GM19240 (cell line): ENCODE measurements around the gene TMEM143.
A peak's percentile ranks its signal among the peaks of the same experiment; 100 is the strongest.
"Not testable (repeated sequence)": the region's sequence is repeated elsewhere in the genome, so short reads cannot be mapped to it uniquely, and the experiment has no call there.

Source experiments
- DNase-seq: peaks from one replicate; pipeline ENCODE4 v3.0.0; 2011; ENCODE audit warnings: low spot score; ENCODE audit not compliant: insufficient read length

TMEM143 gene

GRCh38 chr19:48363810-48364597, at the start of gene TMEM143, which contains the start of gene SYNGR4:
Gene TMEM143 (minus strand): TSS chr19:48363940. CDS start chr19:48363920, 20 bp downstream.
Gene SYNGR4 (plus strand): TSS chr19:48364367. CDS start chr19:48365843, 1,476 bp downstream.
- DNase-seq: peak; percentile 95

GRCh38 chr19:48405850-48406249, 42.1 kb upstream of the TMEM143 start:
- no peak for DNase-seq

GRCh38 chr19:48405010-48405659, 41.4 kb upstream of the TMEM143 start:
- no peak for DNase-seq

GRCh38 chr19:48403606-48404005, 39.9 kb upstream of the TMEM143 start:
- peak; percentile 83 for DNase-seq

GRCh38 chr19:48401287-48401686, 37.5 kb upstream of the TMEM143 start:
- DNase-seq: no peak

GRCh38 chr19:48400018-48400742, 36.4 kb upstream of the TMEM143 start:
- DNase-seq: no peak

GRCh38 chr19:48398375-48399235, 34.9 kb upstream of the TMEM143 start:
- peak; percentile 65 for DNase-seq

GRCh38 chr19:48398102-48398374, 34.3 kb upstream of the TMEM143 start:
- DNase-seq: no peak

- no peak for DNase-seq
Measured at GRCh38 chr19:48397263-48398101, 33.7 kb upstream of the TMEM143 start.

GRCh38 chr19:48396824-48397176, 33.1 kb upstream of the TMEM143 start:
- no peak for DNase-seq

- no peak for DNase-seq
Measured at GRCh38 chr19:48396016-48396823, 32.5 kb upstream of the TMEM143 start.

- DNase-seq: no peak
Measured at GRCh38 chr19:48395499-48395898, 31.8 kb upstream of the TMEM143 start.

GRCh38 chr19:48395170-48395455, 31.4 kb upstream of the TMEM143 start:
- no peak for DNase-seq

- no peak for DNase-seq
Measured at GRCh38 chr19:48394331-48395169, 30.8 kb upstream of the TMEM143 start.

- DNase-seq: no peak
Measured at GRCh38 chr19:48393559-48394330, 30.0 kb upstream of the TMEM143 start, which contains the start of gene GRIN2D. Gene GRIN2D (plus strand): TSS chr19:48393668. CDS start chr19:48398393, 4,725 bp downstream.

GRCh38 chr19:48392860-48393558, 29.3 kb upstream of the TMEM143 start:
- DNase-seq: no peak

- DNase-seq: not testable (repeated sequence)
Measured at GRCh38 chr19:48392006-48392344, 28.2 kb upstream of the TMEM143 start.
